DOHH2 (cell line): ENCODE data around the gene GATA3.

Source experiments
- H3F3A ChIP-seq: fragments of 200-600 bp; sonication (generic), shearing (Covaris generic); 2 replicates; pipeline ENCODE4 v1.6.0; 2016; ENCODE audit warnings: antibody characterized with exemption, mild to moderate bottlenecking; ENCODE audit not compliant: control insufficient read depth, insufficient read depth
- H3K27ac ChIP-seq: fragments of 200-600 bp; sonication (generic); 2 replicates; pipeline ENCODE4 v1.5.1; 2014; ENCODE audit warnings: low read depth, mild to moderate bottlenecking, low read length, moderate library complexity
- H3K27me3 ChIP-seq: fragments of 200-600 bp; sonication (generic); 2 replicates; pipeline ENCODE4 v1.6.1; 2014; ENCODE audit warnings: mild to moderate bottlenecking, low read length, mixed read lengths; ENCODE audit not compliant: control insufficient read depth
- H3K36me3 ChIP-seq: fragments of 200-600 bp; sonication (generic); 2 replicates; pipeline ENCODE4 v1.6.1; 2014; ENCODE audit warnings: mild to moderate bottlenecking, low read length, moderate library complexity, mixed read lengths; ENCODE audit not compliant: control insufficient read depth
- H3K4me1 ChIP-seq: fragments of 200-600 bp; sonication (generic); 2 replicates; pipeline ENCODE4 v1.6.1; 2014; ENCODE audit warnings: mild to moderate bottlenecking, low read length, mixed read lengths; ENCODE audit not compliant: control insufficient read depth
- H3K4me2 ChIP-seq: fragments of 200-600 bp; sonication (generic); 2 replicates; pipeline ENCODE4 v1.6.0; 2014; ENCODE audit warnings: mild to moderate bottlenecking, low read length, moderate library complexity
- H3K4me3 ChIP-seq: fragments of 200-600 bp; sonication (generic); 2 replicates; pipeline ENCODE4 v1.5.1; 2014; ENCODE audit warnings: mild to moderate bottlenecking, low read length, mixed read lengths
- H3K79me2 ChIP-seq: fragments of 200-600 bp; sonication (generic); 2 replicates; pipeline ENCODE4 v1.6.1; 2014; ENCODE audit warnings: mild to moderate bottlenecking, low read length, mixed read lengths; ENCODE audit not compliant: control insufficient read depth
- H3K9me2 ChIP-seq: fragments of 200-600 bp; sonication (generic); replicated peaks from 2 replicates; pipeline ENCODE4 v1.6.1; 2014; ENCODE audit warnings: mild to moderate bottlenecking, low read length, mixed read lengths; ENCODE audit not compliant: control insufficient read depth
- H3K9me3 ChIP-seq: fragments of 200-600 bp; sonication (generic); 2 replicates; pipeline ENCODE4 v1.6.1; 2014; ENCODE audit warnings: antibody characterized with exemption, low read length, mixed read lengths; ENCODE audit not compliant: control insufficient read depth, insufficient read depth
- H4K20me1 ChIP-seq: fragments of 200-600 bp; sonication (generic); 2 replicates; pipeline ENCODE4 v1.6.0; 2014; ENCODE audit warnings: low read depth, mild to moderate bottlenecking, antibody characterized with exemption, low read length, moderate library complexity; ENCODE audit not compliant: control insufficient read depth, insufficient read depth
- EZH2phosphoT487 ChIP-seq: fragments of 200-600 bp; sonication (generic); IDR thresholded peaks from 2 replicates; pipeline ENCODE4 v1.6.1; 2017; ENCODE audit warnings: borderline replicate concordance, mild to moderate bottlenecking, antibody characterized with exemption, low read length, moderate library complexity, mixed read lengths
- TF ChIP-seq, protein P1 (sequence below): fragments of 200-600 bp; sonication (generic); IDR thresholded peaks from one replicate; pipeline ENCODE4 v1.5.1; 2014; ENCODE audit warnings: antibody characterized with exemption, mild to moderate bottlenecking, low read depth, low read length; ENCODE audit not compliant: poor library complexity, severe bottlenecking

The GATA3 gene

DNA sequence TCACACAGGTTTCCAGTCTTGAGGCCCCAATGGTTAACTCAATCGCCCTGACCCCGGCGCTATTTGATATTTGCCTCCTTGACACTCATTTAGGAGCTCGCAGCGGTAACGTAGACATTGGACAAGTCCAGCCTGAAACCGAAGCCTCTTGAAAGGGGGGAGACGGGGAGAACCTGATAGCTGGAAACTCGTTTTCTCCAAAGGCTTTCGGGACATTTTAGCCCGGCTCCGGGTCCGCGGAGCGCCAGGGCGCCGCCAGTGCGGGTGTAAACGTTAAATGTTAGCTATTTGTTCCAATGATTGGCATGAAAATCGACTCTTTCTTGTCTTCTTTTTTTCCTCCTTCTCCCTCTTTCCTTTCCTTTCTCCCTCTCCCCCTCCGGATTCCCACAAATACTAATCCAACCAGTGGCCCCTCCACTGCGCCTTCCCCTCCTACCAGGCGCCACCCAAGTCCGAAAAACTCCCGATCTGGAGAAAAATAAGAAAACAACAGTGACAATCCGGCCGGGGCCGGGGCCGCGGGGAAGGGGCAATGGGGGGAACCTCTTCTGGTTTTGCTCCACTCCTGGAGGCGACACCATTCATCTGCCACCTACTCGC is 17.2 kb upstream of the GATA3 start:
- no peaks in the 10 kb centered on the region for H3K9me2 ChIP-seq
- peaks cover 45% of the 10 kb centered on the region for H3K27me3 ChIP-seq
- TF ChIP-seq EZH2phosphoT487, result no peak
- TF ChIP-seq, protein P1, sequence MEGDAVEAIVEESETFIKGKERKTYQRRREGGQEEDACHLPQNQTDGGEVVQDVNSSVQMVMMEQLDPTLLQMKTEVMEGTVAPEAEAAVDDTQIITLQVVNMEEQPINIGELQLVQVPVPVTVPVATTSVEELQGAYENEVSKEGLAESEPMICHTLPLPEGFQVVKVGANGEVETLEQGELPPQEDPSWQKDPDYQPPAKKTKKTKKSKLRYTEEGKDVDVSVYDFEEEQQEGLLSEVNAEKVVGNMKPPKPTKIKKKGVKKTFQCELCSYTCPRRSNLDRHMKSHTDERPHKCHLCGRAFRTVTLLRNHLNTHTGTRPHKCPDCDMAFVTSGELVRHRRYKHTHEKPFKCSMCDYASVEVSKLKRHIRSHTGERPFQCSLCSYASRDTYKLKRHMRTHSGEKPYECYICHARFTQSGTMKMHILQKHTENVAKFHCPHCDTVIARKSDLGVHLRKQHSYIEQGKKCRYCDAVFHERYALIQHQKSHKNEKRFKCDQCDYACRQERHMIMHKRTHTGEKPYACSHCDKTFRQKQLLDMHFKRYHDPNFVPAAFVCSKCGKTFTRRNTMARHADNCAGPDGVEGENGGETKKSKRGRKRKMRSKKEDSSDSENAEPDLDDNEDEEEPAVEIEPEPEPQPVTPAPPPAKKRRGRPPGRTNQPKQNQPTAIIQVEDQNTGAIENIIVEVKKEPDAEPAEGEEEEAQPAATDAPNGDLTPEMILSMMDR, result no peak
- no peaks in the 10 kb centered on the region for H3F3A ChIP-seq
- H3K36me3 ChIP-seq, result no peaks in the 10 kb centered on the region
- no peak overlapping the region for H3K4me3 ChIP-seq
- no peaks in the 10 kb centered on the region for H3K79me2 ChIP-seq
- no peak overlapping the region for H3K27ac ChIP-seq
- H3K4me2 ChIP-seq, result no peak overlapping the region
- no peaks in the 10 kb centered on the region for H4K20me1 ChIP-seq
- H3K9me3 ChIP-seq, result no peaks in the 10 kb centered on the region
- no peaks in the 10 kb centered on the region for H3K4me1 ChIP-seq

GRCh38 chr10:8037941-8038894 is 16.3 kb upstream of the GATA3 start:
- Histone ChIP-seq H3K79me2 (no peaks in the 10 kb centered on the region), H4K20me1 (no peaks in the 10 kb centered on the region), H3K36me3 (no peaks in the 10 kb centered on the region), H3F3A (no peaks in the 10 kb centered on the region), H3K27ac (no peak overlapping the region), H3K27me3 (peaks cover 48% of the 10 kb centered on the region), H3K4me2 (no peak overlapping the region), H3K4me3 (no peak overlapping the region), H3K9me2 (no peaks in the 10 kb centered on the region), H3K4me1 (no peaks in the 10 kb centered on the region), H3K9me3 (no peaks in the 10 kb centered on the region)
- TF ChIP-seq EZH2phosphoT487, result no peak; the same call in 1 of the 2 replicates
- TF ChIP-seq, protein P1, result no peak

- H3K9me2 ChIP-seq, result no peaks in the 10 kb centered on the region
- no peak overlapping the region for H3K27ac ChIP-seq
- H3K79me2 ChIP-seq, result no peaks in the 10 kb centered on the region
- H3K9me3 ChIP-seq, result no peaks in the 10 kb centered on the region
- H3K4me1 ChIP-seq, result no peaks in the 10 kb centered on the region
- H3K27me3 ChIP-seq, result peaks cover 55% of the 10 kb centered on the region
- no peaks in the 10 kb centered on the region for H3K36me3 ChIP-seq
- no peak overlapping the region for H3K4me3 ChIP-seq
- TF ChIP-seq EZH2phosphoT487, result 0 out of 2 replicates have a peak, but pooled peaks have one; percentile 33
- TF ChIP-seq, protein P1, result no peak
- H3F3A ChIP-seq, result no peaks in the 10 kb centered on the region
- H4K20me1 ChIP-seq, result no peaks in the 10 kb centered on the region
- no peak overlapping the region for H3K4me2 ChIP-seq
These were observed 15.1 kb upstream of the GATA3 start for GRCh38 chr10:8039321-8039881.
